ENCODE measurements around the gene CLIC5.

The CLIC5 gene

DNA sequence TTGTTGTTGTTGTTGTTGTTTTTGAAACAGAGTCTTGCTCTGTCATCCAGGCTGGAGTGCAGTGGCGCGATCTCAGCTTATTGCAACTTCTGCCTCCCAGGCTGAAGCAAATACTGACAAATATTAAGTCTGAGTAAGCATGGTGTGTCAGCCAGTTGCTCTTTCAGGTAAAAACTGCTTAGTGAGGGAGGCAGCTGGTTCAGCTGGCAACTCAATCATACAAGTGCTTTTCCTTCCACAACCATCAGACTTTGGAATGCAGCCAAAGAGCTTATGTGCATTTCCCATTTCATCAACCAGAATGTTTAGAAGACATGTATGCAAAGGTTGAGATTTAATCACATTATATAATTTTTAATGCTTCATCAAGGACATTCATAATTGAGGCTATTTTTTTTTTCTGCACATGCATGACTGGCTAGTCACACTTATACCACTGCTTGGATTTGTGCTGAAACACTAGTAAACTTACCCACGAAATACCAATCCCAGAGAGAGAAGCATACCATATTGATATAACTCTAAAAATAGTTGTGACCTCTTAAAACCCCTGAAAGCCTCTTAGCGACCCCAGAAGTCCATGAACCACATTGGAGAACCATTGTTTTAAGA lies 56.0 kb downstream of the CLIC5 start:
- Histone ChIP-seq H3K4me1 (ENCODE audit: control insufficient read depth, insufficient read depth, low read length, poor library complexity, severe bottlenecking) (no peaks in the 10 kb centered on the region), H3K9me3 (ENCODE audit: control insufficient read depth, low read length) (no peaks in the 10 kb centered on the region), H3K27ac (ENCODE audit: insufficient read depth, low read length, poor library complexity, severe bottlenecking) (no peak overlapping the region), H3K27me3 (replicated peaks; ENCODE audit: control insufficient read depth, insufficient read depth, low read length, poor library complexity, severe bottlenecking) (no peaks in the 10 kb centered on the region), H3K4me3 (ENCODE audit: insufficient read depth, low read depth, low read length, poor library complexity, severe bottlenecking) (no peak overlapping the region), H3K36me3 (ENCODE audit: control insufficient read depth, insufficient read depth, low read length) (peaks cover 3% of the 10 kb centered on the region)
- DNase-seq: no peak

DNA sequence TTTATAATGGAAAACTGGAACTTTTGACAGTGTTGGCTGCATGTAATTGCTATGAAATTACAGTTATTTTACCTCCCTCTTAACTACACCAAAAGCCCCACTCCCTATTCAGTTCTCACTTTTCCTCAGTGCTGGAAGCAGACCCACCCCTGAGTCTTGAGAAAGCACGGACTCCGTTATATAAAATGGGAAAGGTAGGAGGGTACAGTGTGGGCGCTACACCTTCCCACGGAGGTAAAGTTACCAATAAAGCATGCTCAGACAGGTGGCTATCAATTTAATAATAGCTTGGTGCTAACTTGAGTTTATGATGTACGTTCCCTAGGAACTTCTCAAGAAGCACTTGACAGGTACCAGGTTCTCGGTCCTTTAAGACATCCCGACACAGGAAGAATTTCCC lies 59.0 kb downstream of the CLIC5 start:
- Histone ChIP-seq H3K4me1 (ENCODE audit: control insufficient read depth, insufficient read depth, low read length, poor library complexity, severe bottlenecking) (no peaks in the 10 kb centered on the region), H3K36me3 (ENCODE audit: control insufficient read depth, insufficient read depth, low read length) (peaks cover 11% of the 10 kb centered on the region), H3K27ac (ENCODE audit: insufficient read depth, low read length, poor library complexity, severe bottlenecking) (no peak overlapping the region), H3K27me3 (replicated peaks; ENCODE audit: control insufficient read depth, insufficient read depth, low read length, poor library complexity, severe bottlenecking) (no peaks in the 10 kb centered on the region), H3K9me3 (ENCODE audit: control insufficient read depth, low read length) (no peaks in the 10 kb centered on the region), H3K4me3 (ENCODE audit: insufficient read depth, low read depth, low read length, poor library complexity, severe bottlenecking) (no peak overlapping the region)
- DNase-seq: no peak

DNA sequence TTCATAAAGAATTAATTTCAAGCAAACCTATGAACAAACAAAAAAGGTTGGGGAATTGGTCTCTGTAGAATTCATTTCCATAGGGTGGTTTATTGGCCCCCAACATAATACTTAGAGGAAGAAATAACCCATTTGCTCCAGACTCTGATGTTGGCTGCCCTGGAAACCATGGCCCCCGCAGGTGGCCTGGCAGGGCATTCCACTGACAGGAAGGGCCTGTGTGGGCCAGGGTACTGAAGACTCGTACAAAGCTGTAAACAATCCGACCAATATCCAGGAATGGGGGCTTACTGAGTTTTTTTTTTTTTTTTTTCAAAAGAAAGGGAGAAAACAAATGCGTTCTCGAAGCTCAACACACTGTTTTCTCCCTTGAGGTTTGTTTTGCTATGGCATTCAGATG lies 59.5 kb downstream of the CLIC5 start:
- Histone ChIP-seq H3K4me1 (ENCODE audit: control insufficient read depth, insufficient read depth, low read length, poor library complexity, severe bottlenecking) (no peaks in the 10 kb centered on the region), H3K36me3 (ENCODE audit: control insufficient read depth, insufficient read depth, low read length) (peaks cover 11% of the 10 kb centered on the region)
- no peak for DNase-seq

DNA sequence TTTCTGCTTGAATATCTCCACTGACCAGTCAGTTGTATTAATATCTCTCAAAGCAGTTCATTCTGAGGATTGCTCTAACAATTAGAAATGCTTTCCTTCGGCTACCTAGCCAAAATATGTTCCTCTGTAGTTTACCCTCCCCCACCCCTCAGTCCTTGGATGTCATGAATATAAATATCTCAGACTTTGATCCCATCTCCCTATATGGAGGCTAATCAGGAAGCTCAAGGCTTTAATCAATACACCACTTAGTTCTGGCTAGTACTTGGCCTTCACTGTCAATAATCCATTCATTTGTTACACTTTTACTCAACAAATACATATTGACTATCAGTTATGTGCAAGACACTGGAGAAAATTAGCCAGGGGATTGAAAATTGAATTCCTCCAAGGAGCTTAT lies 60.1 kb downstream of the CLIC5 start:
- no peak for DNase-seq
- no peak overlapping the region for H3K27ac ChIP-seq (ENCODE audit: insufficient read depth, low read length, poor library complexity, severe bottlenecking)
- no peaks in the 10 kb centered on the region for H3K4me1 ChIP-seq (ENCODE audit: control insufficient read depth, insufficient read depth, low read length, poor library complexity, severe bottlenecking)
- H3K27me3 ChIP-seq (replicated peaks; ENCODE audit: control insufficient read depth, insufficient read depth, low read length, poor library complexity, severe bottlenecking): no peaks in the 10 kb centered on the region
- H3K9me3 ChIP-seq (ENCODE audit: control insufficient read depth, low read length): no peaks in the 10 kb centered on the region
- no peak overlapping the region for H3K4me3 ChIP-seq (ENCODE audit: insufficient read depth, low read depth, low read length, poor library complexity, severe bottlenecking)
- H3K36me3 ChIP-seq (ENCODE audit: control insufficient read depth, insufficient read depth, low read length): peaks cover 11% of the 10 kb centered on the region

More for the DNA sequence above, 59.5 kb downstream of the CLIC5 start:
- Histone ChIP-seq H3K27me3 (replicated peaks; ENCODE audit: control insufficient read depth, insufficient read depth, low read length, poor library complexity, severe bottlenecking) (no peaks in the 10 kb centered on the region), H3K27ac (ENCODE audit: insufficient read depth, low read length, poor library complexity, severe bottlenecking) (no peak overlapping the region), H3K4me3 (ENCODE audit: insufficient read depth, low read depth, low read length, poor library complexity, severe bottlenecking) (no peak overlapping the region), H3K9me3 (ENCODE audit: control insufficient read depth, low read length) (no peaks in the 10 kb centered on the region)

DNA sequence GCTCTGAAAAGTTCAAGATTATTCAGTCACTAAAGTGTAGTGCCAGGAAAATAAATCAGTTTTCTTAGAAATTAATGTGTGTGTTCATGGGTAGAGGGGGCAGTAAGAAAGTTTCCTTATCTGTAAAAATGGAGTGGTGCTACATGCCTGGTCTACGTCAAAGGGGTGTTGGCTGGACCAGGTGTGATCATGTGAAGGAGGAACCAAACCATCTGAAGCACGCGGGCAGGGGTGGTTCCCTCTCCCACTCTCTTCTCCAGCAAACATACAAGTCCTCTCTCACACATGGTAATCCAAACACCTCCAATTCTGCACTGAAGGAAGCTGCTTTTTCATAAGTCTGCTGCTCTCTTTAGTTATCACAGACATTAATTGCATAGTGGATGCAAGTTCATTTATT lies 63.1 kb downstream of the CLIC5 start:
- no peak overlapping the region for H3K27ac ChIP-seq (ENCODE audit: insufficient read depth, low read length, poor library complexity, severe bottlenecking)
- H3K36me3 ChIP-seq (ENCODE audit: control insufficient read depth, insufficient read depth, low read length): peaks cover 15% of the 10 kb centered on the region
- H3K4me3 ChIP-seq (ENCODE audit: insufficient read depth, low read depth, low read length, poor library complexity, severe bottlenecking): no peak overlapping the region
- DNase-seq: no peak
- no peaks in the 10 kb centered on the region for H3K27me3 ChIP-seq (replicated peaks; ENCODE audit: control insufficient read depth, insufficient read depth, low read length, poor library complexity, severe bottlenecking)
- no peaks in the 10 kb centered on the region for H3K4me1 ChIP-seq (ENCODE audit: control insufficient read depth, insufficient read depth, low read length, poor library complexity, severe bottlenecking)
- H3K9me3 ChIP-seq (ENCODE audit: control insufficient read depth, low read length): no peaks in the 10 kb centered on the region

DNA sequence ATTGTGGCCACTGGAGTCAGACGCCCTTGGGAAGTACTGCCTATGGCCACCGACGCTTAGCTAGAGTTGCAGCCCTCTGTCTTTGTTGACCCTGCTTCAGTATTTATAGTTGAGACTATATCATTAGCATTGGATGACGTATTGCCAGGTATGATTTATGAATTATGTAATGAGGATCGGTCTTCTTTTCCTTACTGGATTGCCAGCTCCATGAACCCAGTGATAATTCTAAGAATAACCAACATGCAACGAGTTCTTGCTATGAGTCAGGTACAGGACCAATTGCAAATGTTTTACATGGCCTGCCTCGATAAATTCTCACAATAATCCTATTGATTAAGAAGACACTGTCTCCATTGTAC lies 63.5 kb downstream of the CLIC5 start:
- Histone ChIP-seq H3K9me3 (ENCODE audit: control insufficient read depth, low read length) (no peaks in the 10 kb centered on the region), H3K27ac (ENCODE audit: insufficient read depth, low read length, poor library complexity, severe bottlenecking) (no peak overlapping the region), H3K4me1 (ENCODE audit: control insufficient read depth, insufficient read depth, low read length, poor library complexity, severe bottlenecking) (no peaks in the 10 kb centered on the region), H3K27me3 (replicated peaks; ENCODE audit: control insufficient read depth, insufficient read depth, low read length, poor library complexity, severe bottlenecking) (no peaks in the 10 kb centered on the region), H3K4me3 (ENCODE audit: insufficient read depth, low read depth, low read length, poor library complexity, severe bottlenecking) (no peak overlapping the region), H3K36me3 (ENCODE audit: control insufficient read depth, insufficient read depth, low read length) (peaks cover 19% of the 10 kb centered on the region)
- DNase-seq: no peak

DNA sequence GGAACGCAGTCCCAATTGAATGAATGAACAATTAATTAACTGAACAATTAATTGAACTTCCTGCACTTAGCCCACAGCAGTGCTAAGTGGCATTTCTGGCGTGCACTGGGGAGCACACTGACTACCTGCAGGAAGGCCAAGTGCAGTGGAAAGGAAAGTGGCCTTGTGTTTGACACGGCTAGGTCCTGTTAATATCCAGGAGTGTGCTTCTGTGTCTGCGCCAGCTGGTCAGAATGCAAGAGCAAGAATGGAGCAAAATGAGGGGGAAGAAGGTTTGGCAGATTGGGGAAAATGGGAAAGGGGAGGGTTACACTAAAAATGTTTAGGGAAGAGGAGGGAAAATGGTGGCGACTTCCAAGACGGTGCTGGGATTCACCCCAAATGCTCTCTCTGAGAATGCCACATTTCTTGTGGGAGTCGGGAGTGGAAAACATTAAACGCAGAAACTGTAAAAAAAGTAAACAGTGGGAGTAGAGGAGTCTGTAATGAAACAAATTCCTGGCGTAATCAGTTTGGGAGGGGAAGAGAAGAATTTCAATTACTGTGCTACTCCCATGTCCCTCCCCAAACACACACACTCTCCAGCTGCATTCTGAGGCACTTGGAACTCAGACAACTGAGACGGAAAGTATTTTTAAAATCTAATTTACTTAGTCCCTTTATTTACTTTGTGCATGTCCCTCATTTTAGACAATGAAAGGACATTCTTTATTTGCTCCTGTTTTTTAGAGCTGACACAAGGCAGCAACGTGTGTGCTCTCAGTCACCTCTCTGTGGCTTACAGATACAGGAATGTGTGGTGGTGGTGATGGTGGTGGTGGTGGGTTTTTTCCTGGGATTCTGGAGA lies 64.1 kb downstream of the CLIC5 start:
- no peak for DNase-seq
- H3K27ac ChIP-seq (ENCODE audit: insufficient read depth, low read length, poor library complexity, severe bottlenecking): no peak overlapping the region
- H3K36me3 ChIP-seq (ENCODE audit: control insufficient read depth, insufficient read depth, low read length): peaks cover 25% of the 10 kb centered on the region
- no peaks in the 10 kb centered on the region for H3K4me1 ChIP-seq (ENCODE audit: control insufficient read depth, insufficient read depth, low read length, poor library complexity, severe bottlenecking)
- no peaks in the 10 kb centered on the region for H3K27me3 ChIP-seq (replicated peaks; ENCODE audit: control insufficient read depth, insufficient read depth, low read length, poor library complexity, severe bottlenecking)
- H3K4me3 ChIP-seq (ENCODE audit: insufficient read depth, low read depth, low read length, poor library complexity, severe bottlenecking): no peak overlapping the region
- no peaks in the 10 kb centered on the region for H3K9me3 ChIP-seq (ENCODE audit: control insufficient read depth, low read length)

DNA sequence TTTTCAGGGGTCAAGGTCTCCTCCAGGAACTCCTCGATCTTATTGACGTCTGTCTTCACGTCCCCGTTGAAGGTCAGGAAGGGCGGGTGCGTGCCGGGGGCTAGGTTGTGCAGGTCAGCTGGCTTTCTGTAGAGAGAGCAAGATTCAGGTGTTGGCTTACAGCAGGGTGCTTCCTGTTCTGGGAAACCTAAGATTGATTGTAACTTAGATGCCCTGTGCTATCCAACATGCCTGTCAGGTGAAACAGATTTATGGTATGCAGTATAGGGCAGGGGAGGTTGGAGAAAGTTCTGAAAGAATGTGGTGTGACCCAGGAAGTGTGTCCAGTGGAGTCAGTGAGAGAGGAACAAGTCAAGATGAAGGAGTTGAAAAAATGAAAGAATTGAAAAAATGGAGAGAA lies 66.4 kb downstream of the CLIC5 start:
- no peak for DNase-seq
- no peaks in the 10 kb centered on the region for H3K27me3 ChIP-seq (replicated peaks; ENCODE audit: control insufficient read depth, insufficient read depth, low read length, poor library complexity, severe bottlenecking)
- H3K36me3 ChIP-seq (ENCODE audit: control insufficient read depth, insufficient read depth, low read length): peaks cover 22% of the 10 kb centered on the region
- no peak overlapping the region for H3K27ac ChIP-seq (ENCODE audit: insufficient read depth, low read length, poor library complexity, severe bottlenecking)
- H3K4me1 ChIP-seq (ENCODE audit: control insufficient read depth, insufficient read depth, low read length, poor library complexity, severe bottlenecking): no peaks in the 10 kb centered on the region
- no peak overlapping the region for H3K4me3 ChIP-seq (ENCODE audit: insufficient read depth, low read depth, low read length, poor library complexity, severe bottlenecking)
- H3K9me3 ChIP-seq (ENCODE audit: control insufficient read depth, low read length): no peaks in the 10 kb centered on the region

DNA sequence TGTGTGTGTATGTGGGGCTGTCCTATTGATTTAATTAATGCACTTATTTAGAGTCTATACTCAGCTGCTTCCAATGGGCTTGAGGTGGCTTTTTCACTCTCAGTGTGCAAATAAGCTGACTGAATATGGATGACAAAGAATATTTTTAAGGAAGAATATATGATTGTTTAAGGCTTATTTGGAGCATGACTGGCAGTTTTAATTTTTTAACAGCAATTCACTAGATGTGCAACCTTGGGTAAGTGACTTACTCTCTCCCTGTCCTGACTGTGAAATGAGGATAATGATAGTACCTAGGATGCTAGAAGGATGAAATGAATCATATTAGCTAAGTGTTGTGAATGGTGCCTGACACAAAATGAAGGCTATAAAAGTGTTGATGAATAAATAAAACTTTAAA lies 67.9 kb downstream of the CLIC5 start:
- no peaks in the 10 kb centered on the region for H3K9me3 ChIP-seq (ENCODE audit: control insufficient read depth, low read length)
- H3K27me3 ChIP-seq (replicated peaks; ENCODE audit: control insufficient read depth, insufficient read depth, low read length, poor library complexity, severe bottlenecking): no peaks in the 10 kb centered on the region
- no peaks in the 10 kb centered on the region for H3K4me1 ChIP-seq (ENCODE audit: control insufficient read depth, insufficient read depth, low read length, poor library complexity, severe bottlenecking)
- H3K27ac ChIP-seq (ENCODE audit: insufficient read depth, low read length, poor library complexity, severe bottlenecking): no peak overlapping the region
- H3K4me3 ChIP-seq (ENCODE audit: insufficient read depth, low read depth, low read length, poor library complexity, severe bottlenecking): no peak overlapping the region
- peaks cover 21% of the 10 kb centered on the region for H3K36me3 ChIP-seq (ENCODE audit: control insufficient read depth, insufficient read depth, low read length)
- no peak for DNase-seq

DNA sequence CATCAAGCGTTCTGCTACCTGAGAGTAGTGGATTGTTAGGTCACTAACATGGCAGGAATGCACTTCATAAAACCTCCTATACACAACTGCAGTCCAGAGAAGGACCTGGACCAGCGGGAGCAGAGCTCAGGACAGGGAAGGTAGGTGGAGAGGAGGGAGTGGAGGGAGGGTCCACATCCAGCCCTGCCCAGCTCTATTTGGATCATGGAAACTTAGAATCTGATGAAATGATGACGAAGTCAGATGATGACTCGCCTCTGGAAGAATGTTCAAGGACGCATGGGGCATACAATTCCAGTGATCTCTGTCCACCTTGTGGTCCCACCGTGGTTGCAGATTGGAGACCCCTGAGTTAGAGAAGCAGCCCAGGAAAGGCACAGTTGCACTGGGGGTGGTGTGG lies 68.8 kb downstream of the CLIC5 start:
- Histone ChIP-seq H3K9me3 (ENCODE audit: control insufficient read depth, low read length) (no peaks in the 10 kb centered on the region), H3K4me3 (ENCODE audit: insufficient read depth, low read depth, low read length, poor library complexity, severe bottlenecking) (no peak overlapping the region), H3K27ac (ENCODE audit: insufficient read depth, low read length, poor library complexity, severe bottlenecking) (no peak overlapping the region), H3K36me3 (ENCODE audit: control insufficient read depth, insufficient read depth, low read length) (peaks cover 14% of the 10 kb centered on the region), H3K27me3 (replicated peaks; ENCODE audit: control insufficient read depth, insufficient read depth, low read length, poor library complexity, severe bottlenecking) (no peaks in the 10 kb centered on the region), H3K4me1 (ENCODE audit: control insufficient read depth, insufficient read depth, low read length, poor library complexity, severe bottlenecking) (no peaks in the 10 kb centered on the region)
- DNase-seq: no peak

Data from effector memory CD4-positive, alpha-beta T cell (primary cell).